MV-4-11 (cell line): Measurements from ENCODE around the gene NFXL1.

Source experiments
- DNase-seq: peaks from one replicate; lab custom pipeline; 2025; lab: John Stamatoyannopoulos, UW

The NFXL1 gene

GRCh38 chr4:47891928-47892327 lies 22.5 kb downstream of the NFXL1 start:
- DNase-seq = no peak

- no peak for DNase-seq
These were observed 32.2 kb downstream of the NFXL1 start for GRCh38 chr4:47882228-47882627.

- no peak for DNase-seq
These were observed 34.9 kb downstream of the NFXL1 start for GRCh38 chr4:47879458-47879857.

GRCh38 chr4:47876784-47877546 lies 37.4 kb downstream of the NFXL1 start:
- no peak for DNase-seq

GRCh38 chr4:47876310-47876709 lies 38.1 kb downstream of the NFXL1 start:
- DNase-seq = no peak

- no peak for DNase-seq
These were observed 40.4 kb downstream of the NFXL1 start for GRCh38 chr4:47873877-47874541.

- DNase-seq = no peak
These were observed 50.9 kb downstream of the NFXL1 start for GRCh38 chr4:47863486-47863885.

GRCh38 chr4:47862297-47862696 lies 52.1 kb downstream of the NFXL1 start:
- no peak for DNase-seq

- DNase-seq = no peak
These were observed 54.1 kb downstream of the NFXL1 start for GRCh38 chr4:47860305-47860704.

- DNase-seq = peak; percentile 21
These were observed 56.4 kb downstream of the NFXL1 start for GRCh38 chr4:47858006-47858405.

GRCh38 chr4:47856713-47857112 lies 57.7 kb downstream of the NFXL1 start:
- DNase-seq = no peak

GRCh38 chr4:47855350-47855749 lies 59.0 kb downstream of the NFXL1 start:
- no peak for DNase-seq

- DNase-seq = peak; percentile 42
These were observed 62.2 kb downstream of the NFXL1 start for GRCh38 chr4:47852136-47852535.

GRCh38 chr4:47849466-47849865 lies 64.9 kb downstream of the NFXL1 start:
- no peak for DNase-seq

- no peak for DNase-seq
These were observed 66.3 kb downstream of the NFXL1 start for GRCh38 chr4:47848041-47848440.

GRCh38 chr4:47842985-47843384 lies 71.4 kb downstream of the NFXL1 start:
- DNase-seq = no peak

GRCh38 chr4:47840291-47840690 lies 74.1 kb downstream of the NFXL1 start:
- DNase-seq = no peak

GRCh38 chr4:47839259-47839658 lies 75.1 kb downstream of the NFXL1 start:
- DNase-seq = peak; percentile 23

GRCh38 chr4:47838445-47838844 lies 75.9 kb downstream of the NFXL1 start:
- no peak for DNase-seq

GRCh38 chr4:47837908-47838294 lies 76.5 kb downstream of the NFXL1 start, which contains the start of gene CORIN:
CORIN (minus strand) TSS chr4:47838067; CDS start chr4:47837949, 118 bp downstream.
- DNase-seq = no peak

GRCh38 chr4:47837094-47837907 lies 77.1 kb downstream of the NFXL1 start:
- DNase-seq = no peak

- peak; percentile 25 for DNase-seq
These were observed 77.7 kb downstream of the NFXL1 start for GRCh38 chr4:47836641-47837093.

- DNase-seq = peak; percentile 43
These were observed 78.9 kb downstream of the NFXL1 start for GRCh38 chr4:47835494-47835893.
